NCI-H526 treated with DMSO at 0.1 percent for 48 hours (cell line): ENCODE measurements around the gene MAGEC3.

Experiments
- DNase-seq: peaks from one replicate; lab custom pipeline; 2025; lab: John Stamatoyannopoulos, UW

MAGEC3 gene

GRCh38 chrX:141947350-141947749 lies 109.2 kb downstream of the MAGEC3 start:
- DNase-seq, result no peak
